HEK293T (cell line): ENCODE data around the gene MYLK.

Source experiments
- ARNT ChIP-seq: fragments of 450-650 bp; IDR thresholded peaks from 2 replicates; pipeline ENCODE4 v1.6.1; 2017; ENCODE audit warnings: mild to moderate bottlenecking
- BHLHE40 ChIP-seq: fragments of 450-650 bp; IDR thresholded peaks from 2 replicates; pipeline ENCODE4 v1.6.1; 2016; ENCODE audit warnings: mild to moderate bottlenecking, moderate library complexity, borderline replicate concordance
- CTBP1 ChIP-seq: fragments of 450-650 bp; IDR thresholded peaks from 2 replicates; pipeline ENCODE4 v1.6.1; 2016; ENCODE audit warnings: borderline replicate concordance
- ELF4 ChIP-seq: fragments of 450-650 bp; IDR thresholded peaks from 2 replicates; pipeline ENCODE4 v1.6.1; 2017; ENCODE audit warnings: antibody characterized with exemption
- FOXK2 ChIP-seq: fragments of 450-650 bp; IDR thresholded peaks from 2 replicates; pipeline ENCODE4 v1.6.1; 2016; ENCODE audit warnings: mild to moderate bottlenecking
- FOXM1 ChIP-seq: fragments of 450-650 bp; IDR thresholded peaks from 2 replicates; pipeline ENCODE4 v1.6.1; 2017; ENCODE audit warnings: mild to moderate bottlenecking, borderline replicate concordance
- L3MBTL2 ChIP-seq: fragments of 450-650 bp; conservative IDR thresholded peaks from 2 replicates; pipeline ENCODE4 v1.6.1; 2016; ENCODE audit warnings: mild to moderate bottlenecking
- SP1 ChIP-seq: fragments of 450-650 bp; IDR thresholded peaks from 2 replicates; pipeline ENCODE4 v1.6.1; 2017
- TARDBP ChIP-seq: fragments of 450-650 bp; IDR thresholded peaks from 2 replicates; pipeline ENCODE4 v1.6.1; 2016
- TF ChIP-seq, protein P1 (sequence below): fragments of 450-650 bp; IDR thresholded peaks from 2 replicates; pipeline ENCODE4 v1.6.1; 2016

DNA sequence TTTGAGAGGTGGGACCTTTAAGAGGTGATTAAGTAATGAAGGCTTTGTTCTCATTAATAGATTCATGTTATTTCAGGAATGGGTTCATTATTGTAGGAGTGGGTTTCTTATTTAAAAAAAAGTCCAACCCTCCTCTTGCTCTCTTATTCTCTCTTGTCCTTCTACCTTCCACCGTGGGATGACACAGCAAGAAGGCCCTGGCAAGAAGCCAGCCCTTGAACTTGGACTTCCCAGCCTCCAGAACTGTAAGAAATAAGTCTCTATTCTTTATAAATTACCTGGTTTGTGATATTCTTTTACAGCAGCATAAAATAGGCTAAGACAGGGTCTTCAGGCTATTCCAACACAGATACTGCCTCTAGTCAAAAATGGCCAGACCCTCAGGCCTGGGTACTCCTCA, 62.2 kb downstream of the MYLK start:
- TF ChIP-seq ELF4 (no peak), FOXM1 (no peak), SP1 (no peak), BHLHE40 (no peak), CTBP1 (no peak), FOXK2 (no peak), TARDBP (no peak), ARNT (no peak), L3MBTL2 (no peak)
- TF ChIP-seq, protein P1, sequence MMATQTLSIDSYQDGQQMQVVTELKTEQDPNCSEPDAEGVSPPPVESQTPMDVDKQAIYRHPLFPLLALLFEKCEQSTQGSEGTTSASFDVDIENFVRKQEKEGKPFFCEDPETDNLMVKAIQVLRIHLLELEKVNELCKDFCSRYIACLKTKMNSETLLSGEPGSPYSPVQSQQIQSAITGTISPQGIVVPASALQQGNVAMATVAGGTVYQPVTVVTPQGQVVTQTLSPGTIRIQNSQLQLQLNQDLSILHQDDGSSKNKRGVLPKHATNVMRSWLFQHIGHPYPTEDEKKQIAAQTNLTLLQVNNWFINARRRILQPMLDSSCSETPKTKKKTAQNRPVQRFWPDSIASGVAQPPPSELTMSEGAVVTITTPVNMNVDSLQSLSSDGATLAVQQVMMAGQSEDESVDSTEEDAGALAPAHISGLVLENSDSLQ: no peak
